Activated naive CD4-positive, alpha-beta T cell (primary cell): Measurements from ENCODE around the gene GTPBP2.
A peak's percentile ranks its signal among the peaks of the same experiment; 100 is the strongest.
"Not testable (repeated sequence)": the region's sequence is repeated elsewhere in the genome, so short reads cannot be mapped to it uniquely, and the experiment has no call there.

Source experiments
- DNase-seq, 4 experiments: peaks; one replicate each; lab custom pipeline; 2025; lab: John Stamatoyannopoulos, UW

Gene GTPBP2

GRCh38 chr6:43658161-43658560 is 29.1 kb upstream of the GTPBP2 start:
- DNase-seq = no peak

GRCh38 chr6:43657221-43657802 is 28.2 kb upstream of the GTPBP2 start:
- DNase-seq = no peak

GRCh38 chr6:43652822-43653221 is 23.8 kb upstream of the GTPBP2 start:
- not testable (repeated sequence) for DNase-seq

GRCh38 chr6:43648248-43648647 is 19.2 kb upstream of the GTPBP2 start:
- DNase-seq = no peak

- DNase-seq = no peak
Measured at GRCh38 chr6:43647613-43648012, 18.5 kb upstream of the GTPBP2 start.

- no peak for DNase-seq
Measured at GRCh38 chr6:43645613-43645964, 16.5 kb upstream of the GTPBP2 start.

- peak in 3 of 4 experiments; percentile 11 to 50 (median 25) for DNase-seq
Measured at GRCh38 chr6:43644940-43645612, 16.0 kb upstream of the GTPBP2 start, which contains the start of gene RSPH9. TSS of gene RSPH9 (plus strand) at chr6:43645036. CDS start at chr6:43645099, 63 bp downstream.

- DNase-seq = no peak
Measured at GRCh38 chr6:43639984-43640800, 11.1 kb upstream of the GTPBP2 start.

GRCh38 chr6:43636308-43636659 is 7.2 kb upstream of the GTPBP2 start:
- no peak for DNase-seq

- peak; percentile 54 to 83 (median 71) for DNase-seq
Measured at GRCh38 chr6:43635387-43636307, 6.6 kb upstream of the GTPBP2 start, which contains the start of gene MAD2L1BP. TSS of gene MAD2L1BP (plus strand) at chr6:43635840. CDS start at chr6:43635876, 36 bp downstream.

- no peak for DNase-seq
Measured at GRCh38 chr6:43634702-43635303, 5.7 kb upstream of the GTPBP2 start.

- not testable (repeated sequence) for DNase-seq
Measured at GRCh38 chr6:43633002-43633401, 3.9 kb upstream of the GTPBP2 start.

- no peak for DNase-seq
Measured at GRCh38 chr6:43630980-43631619, 2.0 kb upstream of the GTPBP2 start.

- DNase-seq = peak; percentile 46 to 86 (median 62)
Measured at GRCh38 chr6:43629505-43630300, 639 bp upstream of the GTPBP2 start.

- peak in 3 of 4 experiments; percentile 17 to 54 (median 20) for DNase-seq
Measured at GRCh38 chr6:43628393-43629103, 516 bp downstream of the GTPBP2 start.

GRCh38 chr6:43627008-43627825 is 1.8 kb downstream of the GTPBP2 start:
- DNase-seq = no peak

GRCh38 chr6:43625393-43625992 is 3.6 kb downstream of the GTPBP2 start:
- no peak for DNase-seq

GRCh38 chr6:43624786-43625288 is 4.2 kb downstream of the GTPBP2 start:
- no peak for DNase-seq
